NCI-H2171 (cell line): Measurements from ENCODE around the gene IGLL5.
"Not testable (repeated sequence)": the region's sequence is repeated elsewhere in the genome, so short reads cannot be mapped to it uniquely, and the experiment has no call there.

Experiments used
- DNase-seq: peaks from one replicate; lab custom pipeline; 2025; lab: John Stamatoyannopoulos, UW

The IGLL5 gene

GRCh38 chr22:22900527-22901205, 13.1 kb downstream of the IGLL5 start:
- not testable (repeated sequence) for DNase-seq

GRCh38 chr22:22901578-22902218, 14.1 kb downstream of the IGLL5 start:
- DNase-seq: no peak

GRCh38 chr22:22902247-22903001, 14.8 kb downstream of the IGLL5 start:
- no peak for DNase-seq

- DNase-seq: no peak
These were observed 15.8 kb downstream of the IGLL5 start for GRCh38 chr22:22903355-22903777.

GRCh38 chr22:22903781-22904192, 16.2 kb downstream of the IGLL5 start:
- DNase-seq: not testable (repeated sequence)

GRCh38 chr22:22904736-22905135, 17.1 kb downstream of the IGLL5 start:
- not testable (repeated sequence) for DNase-seq

GRCh38 chr22:22906391-22906790, 18.8 kb downstream of the IGLL5 start:
- not testable (repeated sequence) for DNase-seq

- no peak for DNase-seq
These were observed 19.4 kb downstream of the IGLL5 start for GRCh38 chr22:22906907-22907550.

GRCh38 chr22:22907551-22908494, 20.2 kb downstream of the IGLL5 start:
- no peak for DNase-seq

GRCh38 chr22:22908495-22908861, 20.9 kb downstream of the IGLL5 start:
- no peak for DNase-seq

GRCh38 chr22:22908941-22909604, 21.5 kb downstream of the IGLL5 start:
- no peak for DNase-seq

- no peak for DNase-seq
These were observed 22.1 kb downstream of the IGLL5 start for GRCh38 chr22:22909605-22910271.

GRCh38 chr22:22910272-22911240, 22.9 kb downstream of the IGLL5 start:
- no peak for DNase-seq

- no peak for DNase-seq
These were observed 23.9 kb downstream of the IGLL5 start for GRCh38 chr22:22911327-22912134.

- DNase-seq: no peak
These were observed 24.7 kb downstream of the IGLL5 start for GRCh38 chr22:22912135-22912987.

GRCh38 chr22:22912988-22913253, 25.3 kb downstream of the IGLL5 start:
- no peak for DNase-seq

GRCh38 chr22:22913989-22914388, 26.4 kb downstream of the IGLL5 start:
- no peak for DNase-seq
